K562 (cell line): ENCODE measurements around the gene CDC26. TPM values are rescaled to one million over a fixed set of nuclear protein-coding genes. Genes with fewer than 3 reads are reported as not detected.

Experiments used
- BACH1 ChIP-seq: fragments of 200-800 bp; sonication (Bioruptor generic); IDR thresholded peaks from 2 replicates; pipeline ENCODE4 v1.6.1; 2016; ENCODE audit warnings: missing genetic modification characterization, missing compliant biosample characterization
- BHLHE40 ChIP-seq: IDR thresholded peaks from 2 replicates; pipeline ENCODE4 v1.6.1; 2011; ENCODE audit warnings: low read length, improper control_type of control experiment
- CHD2 ChIP-seq: IDR thresholded peaks from 2 replicates; pipeline ENCODE4 v1.6.1; 2011; ENCODE audit warnings: low read depth, low read length
- CLOCK ChIP-seq: fragments of 250-450 bp; sonication (Bioruptor Pico); IDR thresholded peaks from 2 replicates; pipeline ENCODE4 v1.4.0; 2020; ENCODE audit warnings: mild to moderate bottlenecking, moderate library complexity, borderline replicate concordance
- CREB1 ChIP-seq, 2 experiments: sonication (generic) in 1 of 2; formaldehyde crosslinking in 1 of 2; IDR thresholded peaks; 2 replicates each; pipeline versions ENCODE4 v1.6.1 to v1.8.0; 2012 to 2022; ENCODE audit warnings: inconsistent platforms in 1 of 2, mild to moderate bottlenecking in 1 of 2, missing genetic modification reagents in 1 of 2, moderate library complexity in 1 of 2
- CREB3L1 ChIP-seq: fragments of 450-650 bp; IDR thresholded peaks from 2 replicates; pipeline ENCODE4 v1.6.1; 2014; ENCODE audit warnings: low read depth, mild to moderate bottlenecking, moderate library complexity, borderline replicate concordance
- FOXP1 ChIP-seq: sonication (generic); formaldehyde crosslinking; IDR thresholded peaks from 2 replicates; pipeline ENCODE4 v1.8.0; 2022; ENCODE audit warnings: mild to moderate bottlenecking, missing genetic modification reagents
- HDAC8 ChIP-seq: fragments of 450-650 bp; IDR thresholded peaks from 2 replicates; pipeline ENCODE4 v1.6.1; 2016; ENCODE audit warnings: mild to moderate bottlenecking, missing genetic modification characterization, moderate library complexity, missing compliant biosample characterization
- KLF6 ChIP-seq: fragments of 250-450 bp; sonication (Bioruptor Pico); IDR thresholded peaks from 2 replicates; pipeline ENCODE4 v1.4.0; 2020; ENCODE audit warnings: mild to moderate bottlenecking, moderate library complexity, borderline replicate concordance
- MECOM ChIP-seq: fragments of 250-450 bp; sonication (Bioruptor Pico); IDR thresholded peaks from 2 replicates; pipeline ENCODE4 v1.8.0; 2022; ENCODE audit warnings: inconsistent platforms
- NEUROD1 ChIP-seq: fragments of 150-350 bp; IDR thresholded peaks from 2 replicates; pipeline ENCODE4 v1.6.1; 2014; ENCODE audit warnings: borderline replicate concordance, low read length, low read depth; ENCODE audit not compliant: partially characterized antibody
- NFRKB ChIP-seq: fragments of 450-650 bp; IDR thresholded peaks from 2 replicates; pipeline ENCODE4 v1.6.1; 2016; ENCODE audit warnings: low read depth
- PHB2 ChIP-seq: fragments of 450-650 bp; IDR thresholded peaks from 2 replicates; pipeline ENCODE4 v1.6.1; 2017; ENCODE audit warnings: low read depth
- POLR2H ChIP-seq: IDR thresholded peaks from 2 replicates; pipeline ENCODE4 v1.6.1; 2016; ENCODE audit warnings: missing genetic modification characterization, low read depth, mild to moderate bottlenecking, control low read depth, missing compliant biosample characterization, moderate library complexity
- RBM15 ChIP-seq: fragments of 200-400 bp; formaldehyde crosslinking; IDR thresholded peaks from 2 replicates; pipeline ENCODE4 v1.6.1; 2018; ENCODE audit warnings: mild to moderate bottlenecking, low read length, moderate library complexity; ENCODE audit not compliant: insufficient read depth
- RHOXF2B ChIP-seq: fragments of 250-450 bp; sonication (Bioruptor Pico); conservative IDR thresholded peaks from 2 replicates; pipeline ENCODE4 v1.5.1; 2021
- SIRT6 ChIP-seq: IDR thresholded peaks from one replicate; pipeline ENCODE4 v1.6.1; 2012; ENCODE audit warnings: low read depth, mild to moderate bottlenecking, control low read depth, inconsistent platforms, low read length, moderate library complexity
- SREBF2 ChIP-seq: sonication (generic); formaldehyde crosslinking; IDR thresholded peaks from 2 replicates; pipeline ENCODE4 v1.4.0; 2020; ENCODE audit warnings: mild to moderate bottlenecking, missing genetic modification reagents
- TEAD1 ChIP-seq, 2 experiments: fragments of 450-650 bp in 1 of 2; sonication (generic) in 1 of 2; formaldehyde crosslinking; IDR thresholded peaks; 2 replicates each; pipeline versions ENCODE4 v1.4.0 to v1.8.0; 2020 to 2022; ENCODE audit warnings: mild to moderate bottlenecking in 2 of 2, missing genetic modification reagents in 1 of 2
- ZNF174 ChIP-seq: fragments of 250-450 bp; sonication (Bioruptor Pico); IDR thresholded peaks from 2 replicates; pipeline ENCODE4 v1.4.0; 2020; ENCODE audit warnings: mild to moderate bottlenecking
- ZNF24 ChIP-seq: fragments of 450-650 bp; IDR thresholded peaks from 2 replicates; pipeline ENCODE4 v1.6.1; 2016
- polyA plus RNA-seq, 8 experiments: library from polyadenylated mRNA; depleted of rRNA in 4 of 8; stranded (reverse) in 5 of 8; unstranded in 3 of 8; fragments of >200 nt; fragmentation: Nextera tagmentation in 2 of 8; fragmentation: Illumina TruSeq in 1 of 8; extraction: Ambion mirVana in 2 of 8; extraction: Trizol in 1 of 8; gene quantifications; 2 replicates each; pipeline versions ENCODE4 v1.2.1 to v1.2.3, GENCODE V29; 2011 to 2014; ENCODE audit warnings: inconsistent platforms in 1 of 8, missing spikeins in 1 of 8
- total RNA-seq, 7 experiments: library from RNA; depleted of rRNA in 6 of 7; stranded (reverse); fragments of >200 nt in 6 of 7; fragmentation: Illumina TruSeq in 2 of 7; extraction: Trizol in 2 of 7; gene quantifications; 2 replicates each; pipeline versions ENCODE4 v1.2.1 to v1.2.3, GENCODE V29; 2011 to 2021; ENCODE audit warnings: low replicate concordance in 1 of 7
- TF ChIP-seq, protein P1 (sequence below): fragments of 450-650 bp; IDR thresholded peaks from 2 replicates; pipeline ENCODE4 v1.6.1; 2018; ENCODE audit warnings: mild to moderate bottlenecking, low read depth; ENCODE audit not compliant: partially characterized antibody

Gene CDC26
- total and polyA plus RNA-seq, 9 of the 15 experiments (the other 6 are each of a cell fraction or from before 2014, with no cell fraction given), result 33.0 to 147 (median 60.0) TPM

GRCh38 chr9:113221003-113221799, 54.2 kb downstream of the CDC26 start, which contains the start of the genes FKBP15 and SLC31A1 (continued):
- no peak for TF ChIP-seq ZNF174 (CRISPR knock-in tag)
- no peak for TF ChIP-seq HDAC8 (tag)
- no peak for TF ChIP-seq SIRT6
- TF ChIP-seq, protein P1, sequence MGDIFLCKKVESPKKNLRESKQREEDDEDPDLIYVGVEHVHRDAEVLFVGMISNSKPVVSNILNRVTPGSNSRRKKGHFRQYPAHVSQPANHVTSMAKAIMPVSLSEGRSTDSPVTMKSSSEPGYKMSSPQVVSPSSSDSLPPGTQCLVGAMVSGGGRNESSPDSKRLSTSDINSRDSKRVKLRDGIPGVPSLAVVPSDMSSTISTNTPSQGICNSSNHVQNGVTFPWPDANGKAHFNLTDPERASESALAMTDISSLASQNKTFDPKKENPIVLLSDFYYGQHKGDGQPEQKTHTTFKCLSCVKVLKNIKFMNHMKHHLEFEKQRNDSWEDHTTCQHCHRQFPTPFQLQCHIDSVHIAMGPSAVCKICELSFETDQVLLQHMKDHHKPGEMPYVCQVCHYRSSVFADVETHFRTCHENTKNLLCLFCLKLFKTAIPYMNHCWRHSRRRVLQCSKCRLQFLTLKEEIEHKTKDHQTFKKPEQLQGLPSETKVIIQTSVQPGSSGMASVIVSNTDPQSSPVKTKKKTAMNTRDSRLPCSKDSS, result no peak
- peak; percentile 81 for TF ChIP-seq POLR2H (tag)
- TF ChIP-seq CHD2, result 0 out of 2 replicates have a peak, but pooled peaks have one; percentile 13
- TF ChIP-seq CREB3L1, result no peak
- peak; percentile 97 for TF ChIP-seq BHLHE40
- TF ChIP-seq CLOCK (CRISPR knock-in tag), result no peak
- TF ChIP-seq RBM15, result no peak
- TF ChIP-seq FOXP1 (CRISPR knock-in tag), result no peak
- TF ChIP-seq TEAD1 (CRISPR knock-in tag; IDR thresholded peaks at IDR 0.05), result 0 out of 4 replicates have a peak, but pooled peaks have one; percentile 17 to 18
- peak; percentile 82; the same call in 1 of the 2 replicates for TF ChIP-seq CREB1 (IDR thresholded peaks at IDR 0.05)
- TF ChIP-seq CREB1 (CRISPR knock-in tag; IDR thresholded peaks at IDR 0.05), result peak; percentile 89
- TF ChIP-seq KLF6 (CRISPR knock-in tag), result no peak
- TF ChIP-seq NFRKB, result peak; percentile 37; the same call in 1 of the 2 replicates
- no peak for TF ChIP-seq SREBF2 (CRISPR knock-in tag)
- no peak for TF ChIP-seq RHOXF2B
- TF ChIP-seq PHB2, result no peak
- no peak for TF ChIP-seq BACH1 (tag)
- peak; percentile 45; the same call in 1 of the 2 replicates for TF ChIP-seq ZNF24
- TF ChIP-seq NEUROD1, result peak; percentile 10
- TF ChIP-seq MECOM (CRISPR knock-in tag), result no peak
